HG03139 (cell line): ENCODE measurements around the gene PTDSS2.
A peak's percentile ranks its signal among the peaks of the same experiment; 100 is the strongest.

Experiments
- ATAC-seq: cut with Tn5 transposase; IDR thresholded peaks from one replicate; pipeline ENCODE4 v1.9.1; 2021; ENCODE audit not compliant: unreplicated experiment

PTDSS2 gene

DNA sequence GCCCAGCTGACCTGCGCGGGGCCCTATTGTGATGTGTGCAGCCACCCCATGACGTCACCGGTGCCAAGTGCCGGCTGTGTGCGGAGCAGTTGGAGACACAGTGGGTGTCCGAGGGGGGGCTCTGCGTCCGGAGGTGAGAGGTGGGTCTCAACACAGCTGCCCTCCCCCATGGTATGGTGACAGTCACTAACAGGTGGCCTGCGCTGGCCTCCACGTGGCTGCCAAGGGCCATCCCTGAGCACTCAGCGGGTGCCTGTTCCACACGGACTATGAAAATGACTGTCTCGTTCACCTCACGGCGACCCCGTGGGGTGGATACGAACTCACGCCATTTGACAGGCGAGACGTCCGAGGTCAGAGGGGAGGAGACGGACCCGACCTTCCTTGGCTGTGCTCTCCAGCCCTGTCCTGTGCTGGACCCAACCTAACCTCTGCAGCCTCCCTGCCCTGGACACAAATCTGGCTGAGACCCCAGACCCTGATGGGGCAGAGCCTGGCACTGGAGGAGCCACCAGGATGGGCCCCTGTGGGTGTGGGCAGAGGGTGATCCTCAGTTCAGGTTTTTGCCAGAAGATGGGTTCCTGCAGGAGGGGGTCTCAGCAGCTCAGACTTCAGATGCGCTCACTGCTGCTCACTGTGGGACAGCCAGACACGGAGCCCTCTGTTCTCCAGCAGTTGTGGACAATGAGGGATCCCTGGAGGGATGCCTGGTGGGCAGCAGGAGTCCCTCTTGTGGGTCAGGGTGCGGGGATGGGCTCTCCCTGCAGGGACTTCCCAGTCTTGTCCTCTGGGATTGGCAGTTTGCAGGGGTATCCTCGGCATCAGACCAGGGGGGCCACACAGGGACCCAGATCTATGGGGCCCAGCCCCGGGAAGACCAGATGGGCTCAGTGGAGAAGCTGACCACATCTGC is 79.0 kb downstream of the PTDSS2 start:
- ATAC-seq = no peak

DNA sequence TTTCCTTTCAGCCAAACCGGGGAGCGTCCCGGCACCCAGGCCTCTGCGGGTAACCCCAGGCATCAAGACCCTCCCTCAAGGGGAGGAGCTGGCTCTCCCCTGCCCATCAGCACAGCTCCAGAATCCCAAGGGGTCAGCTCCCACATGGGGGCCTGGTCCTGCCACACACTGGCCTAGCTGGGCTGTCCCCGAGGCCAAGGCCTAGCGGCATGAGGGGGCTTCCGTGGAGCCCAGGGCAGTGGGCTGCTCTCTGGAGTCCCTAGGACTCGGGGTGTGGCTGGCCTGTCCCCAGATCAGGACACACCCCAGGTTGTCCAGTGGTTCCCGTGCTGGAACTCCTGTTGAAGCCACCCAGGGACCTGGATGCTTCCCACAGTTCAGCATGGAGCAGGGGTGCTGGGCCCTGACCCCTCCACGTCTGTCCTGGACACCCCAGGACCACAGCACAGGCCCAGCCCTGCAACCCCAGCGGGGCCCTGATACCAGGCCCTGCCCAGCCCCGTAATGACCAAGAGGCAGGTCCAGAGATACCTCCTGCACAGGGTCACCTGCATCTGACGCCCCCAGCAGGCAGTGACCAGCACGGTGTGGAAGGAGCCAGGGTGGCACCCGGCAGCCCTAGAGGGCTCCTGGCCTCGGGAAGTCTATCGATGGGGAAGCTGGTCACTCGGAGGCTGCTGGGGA is 79.8 kb downstream of the PTDSS2 start:
- no peak for ATAC-seq

DNA sequence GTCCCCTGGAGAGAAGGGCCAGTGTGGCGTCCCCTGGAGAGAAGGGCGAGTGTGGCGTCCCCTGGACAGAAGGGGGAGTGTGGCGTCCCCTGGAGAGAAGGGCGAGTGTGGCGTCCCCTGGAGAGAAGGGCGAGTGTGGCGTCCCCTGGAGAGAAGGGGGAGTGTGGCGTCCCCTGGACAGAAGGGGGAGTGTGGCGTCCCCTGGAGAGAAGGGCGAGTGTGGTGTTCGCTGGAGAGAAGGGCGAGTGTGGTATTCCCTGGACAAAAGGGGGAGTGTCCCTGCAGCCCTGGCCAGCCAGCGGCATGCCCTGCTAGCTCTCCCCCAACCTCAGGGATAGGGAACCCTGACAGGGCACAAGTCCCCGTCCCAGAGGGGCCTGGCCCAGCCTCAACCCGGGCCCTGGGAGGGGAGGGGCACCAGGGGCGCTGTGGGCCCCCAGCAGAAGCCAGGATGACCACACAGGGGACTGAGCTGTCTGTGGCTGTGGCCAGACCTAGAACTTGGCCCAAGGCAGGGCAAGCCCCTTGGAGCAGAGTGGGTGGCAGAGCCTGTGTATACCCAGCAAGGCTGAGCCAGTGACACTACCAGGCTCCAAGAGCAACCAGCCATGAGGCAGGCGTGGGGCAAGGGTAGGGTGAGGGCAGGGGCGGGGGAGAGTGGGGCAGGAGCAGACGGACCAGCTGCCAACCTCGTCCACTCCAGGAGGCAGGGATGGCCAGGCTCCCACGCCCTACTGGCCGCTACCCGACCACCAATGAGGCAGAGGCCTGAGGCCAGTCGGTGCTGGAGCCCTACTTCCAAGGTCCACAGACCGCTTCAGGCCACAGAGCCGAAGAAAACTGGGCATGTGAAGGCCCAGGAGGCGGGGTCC is 81.1 kb downstream of the PTDSS2 start:
- ATAC-seq = no peak

DNA sequence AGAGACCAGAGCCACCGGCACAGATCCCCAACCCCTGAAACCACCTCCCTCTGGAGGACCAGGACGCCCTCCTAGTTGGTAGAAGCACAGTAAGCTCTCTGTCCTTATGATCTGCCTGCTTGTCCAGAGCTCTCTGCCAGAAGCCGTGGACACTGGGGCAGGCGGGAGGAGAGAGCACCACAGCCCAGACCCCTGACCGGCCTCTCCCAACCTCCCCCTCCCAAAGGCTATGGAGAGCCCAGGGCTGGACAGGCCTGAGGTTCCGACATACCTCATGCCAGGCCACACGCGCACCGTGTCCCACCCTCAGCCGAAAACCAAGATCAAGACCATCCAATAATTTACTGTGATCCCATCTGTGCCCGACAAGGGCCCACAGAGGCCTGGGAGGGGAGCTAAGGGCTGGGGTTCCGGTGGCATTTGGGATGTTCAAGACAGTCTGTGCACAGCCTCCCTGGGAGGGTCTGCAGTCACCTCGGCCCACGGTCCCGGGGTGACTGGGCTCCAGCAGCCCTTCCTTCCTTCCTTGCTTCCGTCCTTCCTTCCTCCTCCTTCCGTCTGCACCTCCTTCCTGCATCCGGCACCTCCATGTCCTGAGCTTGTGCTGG is 81.9 kb downstream of the PTDSS2 start:
- ATAC-seq = no peak

DNA sequence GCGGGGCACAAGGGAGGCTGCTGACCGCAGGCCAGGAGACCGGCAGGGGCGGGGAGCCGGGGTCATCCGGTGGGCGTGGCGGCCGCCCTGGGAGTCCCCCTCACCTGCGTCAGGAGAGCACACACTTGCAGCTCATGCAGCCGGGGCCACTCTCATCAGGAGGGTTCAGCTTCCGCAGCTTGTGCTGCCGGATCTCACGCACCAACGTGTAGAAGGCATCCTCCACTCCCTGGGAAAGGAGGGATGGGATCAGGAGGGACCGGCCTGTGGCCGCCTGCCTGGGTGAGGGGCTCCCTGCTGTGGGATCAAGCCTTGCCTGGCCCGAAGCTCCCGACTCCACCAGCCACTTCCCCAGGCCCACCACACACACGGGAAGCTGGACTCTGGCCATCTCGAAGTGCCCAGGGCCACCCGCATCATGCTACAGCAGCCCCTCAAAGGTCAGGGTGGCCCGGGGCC is 82.5 kb downstream of the PTDSS2 start:
- no peak for ATAC-seq

DNA sequence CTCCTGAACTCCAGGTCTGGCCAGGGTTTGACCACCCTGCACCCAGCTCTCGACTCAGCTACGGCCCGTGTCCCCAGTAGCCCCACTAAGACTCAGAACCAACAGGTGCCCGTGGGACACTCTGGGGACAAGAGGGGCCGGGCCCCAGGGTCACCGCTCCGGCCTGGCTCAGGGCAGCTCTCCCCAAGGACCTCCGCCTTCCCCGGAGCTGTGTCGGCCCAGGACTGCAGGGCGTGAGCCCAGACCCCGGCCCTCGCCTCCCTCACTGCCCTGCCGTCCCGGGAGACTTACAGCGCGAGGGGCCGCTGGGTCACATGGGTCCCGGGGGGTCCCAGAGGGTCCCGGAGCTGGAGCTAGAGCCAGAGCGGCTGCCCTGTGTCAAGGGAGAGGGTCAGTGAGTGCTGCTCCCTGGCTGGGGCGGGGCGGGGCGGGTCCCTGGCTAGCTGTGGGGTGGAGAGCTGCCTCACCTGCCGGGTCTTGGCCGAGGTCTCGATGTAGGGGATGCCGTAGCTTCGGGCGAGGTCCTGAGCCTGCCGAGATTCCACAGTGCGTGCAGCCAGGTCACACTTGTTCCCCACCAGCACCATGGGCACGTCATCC is 83.0 kb downstream of the PTDSS2 start:
- ATAC-seq = no peak

DNA sequence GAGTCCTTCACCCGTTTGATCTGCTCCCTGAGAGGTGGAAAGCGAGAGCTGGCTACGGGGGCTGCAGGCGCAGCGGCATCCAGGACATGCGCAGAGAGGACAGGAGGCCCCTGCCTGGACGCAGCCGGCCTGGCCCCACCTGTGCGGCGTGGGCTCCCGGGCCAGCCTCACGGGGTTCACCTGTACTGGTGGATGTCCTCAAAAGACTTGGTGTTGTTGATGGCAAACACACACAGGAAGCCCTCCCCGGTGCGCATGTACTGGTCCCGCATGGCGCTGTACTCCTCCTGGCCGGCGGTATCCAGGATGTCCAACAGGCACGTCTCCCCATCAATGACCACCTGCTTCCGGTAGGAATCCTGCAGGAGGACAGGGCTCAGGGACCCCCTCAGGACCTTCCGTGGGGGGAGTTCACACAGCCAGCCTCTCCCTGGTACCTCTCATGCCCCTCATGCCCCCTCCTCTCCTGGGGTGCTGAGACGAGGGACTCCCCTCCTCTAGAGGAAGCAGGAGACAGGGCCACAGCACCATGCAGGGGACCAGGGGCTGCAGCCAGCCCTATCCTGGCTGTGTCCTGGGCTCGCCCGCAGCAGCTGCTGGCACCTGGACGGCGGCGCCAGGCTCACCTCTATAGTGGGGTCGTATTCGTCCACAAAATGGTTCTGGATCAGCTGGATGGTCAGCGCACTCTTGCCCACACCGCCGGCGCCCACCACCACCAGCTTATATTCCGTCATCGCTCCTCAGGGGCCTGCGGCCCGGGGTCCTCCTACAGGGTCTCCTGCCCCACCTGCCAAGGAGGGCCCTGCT is 83.7 kb downstream of the PTDSS2 start:
- ATAC-seq = no peak

DNA sequence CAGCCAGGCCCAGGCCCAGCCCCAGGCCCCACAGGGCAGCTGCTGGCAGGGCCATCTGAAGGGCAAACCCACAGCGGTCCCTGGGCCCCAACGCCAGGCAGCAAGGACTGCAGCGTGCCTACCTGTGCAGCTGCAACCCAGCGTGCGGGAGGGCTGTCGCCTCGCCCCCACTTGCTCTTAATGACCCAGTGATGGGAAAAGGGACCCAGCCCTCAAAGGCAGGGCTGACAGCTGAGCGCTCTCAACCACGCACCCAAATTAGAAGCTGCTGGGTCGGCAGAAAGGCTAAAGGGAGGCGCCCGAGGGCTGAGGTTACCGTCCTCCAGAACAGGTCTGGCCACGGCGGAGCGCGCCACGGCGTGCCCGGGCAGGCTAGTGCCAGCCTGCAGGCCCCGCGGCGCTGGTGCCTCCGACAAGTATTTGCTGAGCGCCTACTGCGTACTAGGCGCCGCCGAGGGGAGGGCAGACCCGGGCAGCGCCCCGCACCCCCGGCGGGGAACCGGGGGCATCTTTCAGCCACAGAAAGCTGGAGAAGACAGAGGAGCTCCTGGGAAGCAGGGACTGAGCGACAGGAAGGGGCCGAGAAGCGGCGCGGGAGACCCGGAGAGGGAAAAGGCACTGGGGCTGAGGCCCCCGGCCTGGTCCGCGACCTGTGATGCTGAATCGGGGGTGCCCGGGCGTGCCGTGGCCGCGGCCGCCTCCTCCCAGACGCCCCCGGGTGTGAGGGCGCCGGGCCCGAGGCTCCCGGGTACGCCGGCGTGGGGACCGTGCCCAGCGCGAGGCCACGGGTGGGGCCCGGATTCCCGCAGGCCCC is 84.5 kb downstream of the PTDSS2 start:
- no peak for ATAC-seq

DNA sequence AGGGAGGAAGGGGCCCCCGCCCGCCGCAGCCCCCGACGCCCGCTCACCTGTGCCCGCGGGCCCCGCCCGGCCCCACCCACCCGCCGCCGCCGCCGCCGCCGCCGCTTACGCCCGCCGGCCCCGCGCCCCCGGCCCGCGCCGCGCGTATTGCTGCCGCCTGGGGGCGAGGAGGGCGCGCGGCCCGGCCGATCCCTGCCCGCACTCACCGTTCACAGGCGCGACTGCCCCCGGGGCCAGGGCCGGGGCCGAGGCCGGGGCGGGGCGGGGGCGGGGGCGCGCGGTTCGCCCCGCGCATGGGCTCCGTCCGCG is 85.1 kb downstream of the PTDSS2 start:
- no peak for ATAC-seq

DNA sequence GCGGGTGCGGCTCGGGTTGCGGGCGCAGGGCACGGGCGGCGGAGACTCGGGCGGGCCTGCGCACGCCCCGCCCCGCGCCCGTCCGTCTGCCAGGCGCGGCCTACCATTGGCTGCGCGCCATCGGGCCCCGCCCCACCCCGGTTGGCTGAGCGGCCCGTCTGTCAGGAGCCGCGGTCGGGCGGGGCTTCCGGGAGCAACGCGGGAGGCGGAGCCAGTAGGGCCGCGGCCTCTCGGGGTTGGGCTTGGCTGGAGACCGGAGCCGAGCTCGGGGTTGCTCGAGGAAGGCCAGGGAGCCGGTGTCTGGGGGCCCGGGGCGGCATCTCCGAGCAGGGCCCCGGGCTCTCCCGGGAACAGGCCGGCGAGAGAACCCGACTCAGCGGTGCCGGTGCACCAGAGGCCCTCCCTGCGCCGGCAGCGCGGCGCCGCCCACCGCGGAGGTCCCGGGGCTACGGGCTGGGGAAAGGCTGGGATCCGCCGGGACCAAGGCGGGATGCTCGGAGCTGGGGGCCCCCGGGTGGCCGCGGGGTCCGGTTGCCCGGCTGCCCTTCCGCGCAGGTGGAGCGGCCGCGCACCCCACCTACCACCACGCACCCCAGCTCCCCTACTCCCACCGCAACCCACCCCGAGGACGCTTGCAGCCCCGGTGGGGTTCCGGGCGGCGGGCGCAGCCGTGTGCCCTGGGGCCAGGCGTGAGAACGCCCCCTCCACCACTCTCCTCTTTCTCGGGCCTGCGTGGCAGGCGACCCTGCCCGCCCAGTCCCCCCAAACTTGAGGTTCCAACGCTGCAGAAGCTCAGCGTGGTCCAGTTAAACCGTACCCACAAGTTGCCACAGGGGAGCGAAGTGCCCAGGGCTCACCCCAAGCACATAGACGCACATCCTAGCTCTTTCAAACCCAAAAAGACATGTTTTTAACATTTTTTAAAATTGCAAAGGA is 85.7 kb downstream of the PTDSS2 start, which contains the start of gene HRAS:
Gene HRAS, minus strand, starts transcription at position 58 of the 936 bp plus-strand sequence.
- ATAC-seq = peak; percentile 66

DNA sequence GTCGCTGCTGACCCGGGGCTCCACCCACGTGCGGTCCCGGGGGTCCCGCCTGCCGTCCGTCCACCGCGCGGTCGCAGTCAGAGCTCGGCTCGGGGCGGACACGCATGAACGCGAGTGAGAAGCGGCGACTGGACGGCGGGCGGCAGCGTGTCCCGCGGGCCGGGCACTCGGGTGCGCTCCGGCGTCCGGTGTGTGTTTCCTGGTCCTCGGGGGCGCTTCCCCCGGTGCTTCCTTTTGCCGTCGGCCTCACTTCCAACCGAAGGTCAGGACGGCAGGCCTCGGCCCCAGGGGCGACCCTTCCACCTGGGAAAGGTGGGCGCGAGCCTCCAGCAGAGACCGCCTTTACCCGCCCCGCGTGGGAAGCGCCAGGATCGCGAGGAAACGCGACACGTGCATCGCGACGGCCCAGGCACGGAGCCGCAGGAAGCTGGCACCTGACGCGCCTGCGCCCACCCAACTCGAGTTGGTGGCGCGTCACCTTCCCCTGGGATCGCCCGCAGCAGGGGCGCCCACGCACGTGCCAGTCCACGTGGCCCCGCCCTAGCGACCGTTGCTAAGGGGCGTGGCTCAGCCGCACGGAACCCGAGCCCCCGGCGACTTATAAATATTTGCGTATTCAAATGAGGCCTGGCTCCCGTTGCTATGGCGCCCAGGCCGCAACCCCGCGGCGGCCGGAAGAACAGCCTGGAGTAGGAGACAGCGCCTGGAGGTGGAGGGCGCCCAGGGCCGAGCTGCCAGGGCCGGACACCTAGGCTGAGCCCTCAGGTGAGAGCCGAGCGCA is 87.0 kb downstream of the PTDSS2 start, which contains the start of gene LRRC56:
Gene LRRC56, plus strand, starts transcription at position 687 of the 781 bp plus-strand sequence. CDS start 3,158 bp downstream, outside the sequence.
- peak; percentile 44 for ATAC-seq

DNA sequence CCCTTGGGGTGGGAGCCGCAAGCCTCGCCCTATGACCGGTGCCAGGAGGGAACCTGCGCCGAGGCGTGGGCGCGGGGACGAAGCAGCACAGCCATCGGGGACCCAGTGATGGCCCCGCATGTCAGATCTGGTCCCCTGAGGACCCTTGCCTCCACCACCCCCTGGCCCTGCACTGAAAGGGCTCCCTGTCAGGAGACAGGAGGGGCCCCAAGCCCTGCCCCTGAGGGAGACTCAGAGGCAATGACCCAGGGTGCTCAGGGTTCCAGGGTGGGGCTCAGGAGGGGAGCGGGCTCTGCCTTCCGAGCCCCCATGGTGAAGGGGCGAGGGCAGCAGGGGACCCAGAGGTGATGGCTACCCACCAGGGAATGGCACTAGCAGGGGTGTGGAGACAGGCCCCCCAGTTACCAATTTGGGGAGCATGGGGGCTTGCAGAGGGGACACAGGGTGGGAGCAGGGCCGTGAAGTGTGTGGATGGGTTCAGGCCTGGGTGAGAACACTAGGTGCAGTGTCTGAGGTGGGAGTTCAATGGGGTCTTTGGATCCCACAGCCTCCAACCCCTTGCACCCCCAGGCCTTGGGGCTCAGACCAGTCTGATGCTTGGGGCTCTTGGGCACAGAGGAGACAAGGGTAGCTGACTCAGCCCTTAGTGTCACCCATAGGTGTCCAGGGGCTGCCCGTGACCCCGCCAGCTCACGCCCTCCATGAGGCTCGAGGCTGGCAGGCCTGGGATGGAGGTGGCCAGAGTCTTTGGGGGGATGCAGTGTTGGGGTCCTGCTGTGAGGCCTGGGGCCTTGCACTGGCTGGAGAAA is 87.7 kb downstream of the PTDSS2 start:
- no peak for ATAC-seq

DNA sequence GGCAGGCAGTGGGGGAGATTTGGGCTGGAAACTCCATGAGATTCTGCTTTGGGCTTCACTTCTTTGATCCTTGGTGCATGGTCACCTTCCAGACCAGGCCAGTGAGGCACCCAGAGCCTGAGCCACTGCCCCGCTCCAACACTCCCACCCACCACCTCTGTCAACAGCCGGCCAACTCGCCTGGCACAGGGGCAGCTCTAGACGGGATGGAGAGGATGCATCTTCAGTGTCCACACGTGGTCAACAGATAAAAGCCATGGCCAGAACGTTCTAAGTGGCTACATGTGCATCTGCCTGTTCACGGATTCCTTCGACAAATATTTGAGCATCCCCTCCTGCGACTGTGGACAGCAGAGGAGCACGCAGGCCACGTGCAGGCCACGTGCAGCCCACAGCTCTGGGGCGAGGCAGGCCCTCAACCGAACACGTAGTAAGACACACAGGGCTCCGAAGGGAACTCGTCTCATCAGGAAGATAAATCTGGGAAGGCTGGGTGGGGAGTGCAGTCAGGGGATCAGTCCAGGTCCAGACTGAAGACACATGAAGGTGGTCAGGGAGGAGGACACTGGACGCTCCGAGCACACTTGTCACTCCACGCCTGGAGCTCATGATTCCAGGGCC is 88.5 kb downstream of the PTDSS2 start:
- ATAC-seq = no peak

DNA sequence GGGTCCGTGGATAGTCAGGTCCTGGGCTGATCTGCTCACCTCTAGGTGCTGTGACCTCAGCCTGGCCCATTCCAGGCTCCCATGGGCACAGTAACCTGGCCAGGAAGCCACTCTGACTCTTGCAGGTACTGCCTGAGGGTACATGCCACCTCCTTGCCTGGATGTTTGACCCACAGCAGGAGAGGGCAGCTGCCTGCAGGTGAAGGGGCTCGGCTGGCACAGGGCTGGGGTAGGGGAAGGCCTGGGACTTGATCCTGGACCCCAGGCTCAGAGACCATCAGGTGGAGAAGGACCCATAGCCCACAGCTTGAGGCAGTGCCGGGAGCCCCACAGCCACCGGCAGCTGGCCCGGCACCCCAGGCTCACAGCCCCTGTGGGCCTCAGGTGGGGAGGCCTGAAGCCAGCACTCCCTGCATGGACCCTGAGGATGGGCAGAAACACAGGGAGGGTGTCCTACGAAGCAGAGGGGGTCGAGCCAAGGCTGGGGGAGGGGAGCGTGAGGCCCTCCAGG is 89.9 kb downstream of the PTDSS2 start:
- ATAC-seq = no peak
